GM12873 (cell line): Measurements from ENCODE around the gene MAGI1.

Experiments used
- CTCF ChIP-seq: IDR thresholded peaks from 2 replicates; pipeline ENCODE4 v1.5.1; 2012; ENCODE audit warnings: low read depth, mild to moderate bottlenecking, moderate library complexity, low read length, control low read depth; ENCODE audit not compliant: insufficient read depth; ENCODE audit errors: missing control alignments

Gene MAGI1

DNA sequence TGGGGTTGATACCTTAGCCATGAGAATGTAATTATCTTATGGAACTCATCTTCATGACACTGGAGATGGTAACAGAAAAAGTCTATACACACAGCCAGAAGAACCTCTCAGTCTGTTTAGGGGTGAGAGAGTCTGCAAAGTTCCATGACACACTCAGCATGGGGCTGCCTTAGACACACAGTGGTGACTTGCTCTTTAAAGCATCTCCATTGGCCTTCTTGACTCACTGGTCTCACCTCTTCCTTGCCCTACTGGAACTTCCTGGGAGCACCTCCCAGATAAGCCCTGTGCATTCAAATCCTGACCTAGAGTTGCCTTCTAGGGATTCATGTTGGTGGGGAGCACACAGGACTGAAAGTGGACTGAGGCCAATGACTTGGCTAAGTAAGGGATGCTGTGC, 9.3 kb downstream of the MAGI1 start:
- no peak for TF ChIP-seq CTCF

DNA sequence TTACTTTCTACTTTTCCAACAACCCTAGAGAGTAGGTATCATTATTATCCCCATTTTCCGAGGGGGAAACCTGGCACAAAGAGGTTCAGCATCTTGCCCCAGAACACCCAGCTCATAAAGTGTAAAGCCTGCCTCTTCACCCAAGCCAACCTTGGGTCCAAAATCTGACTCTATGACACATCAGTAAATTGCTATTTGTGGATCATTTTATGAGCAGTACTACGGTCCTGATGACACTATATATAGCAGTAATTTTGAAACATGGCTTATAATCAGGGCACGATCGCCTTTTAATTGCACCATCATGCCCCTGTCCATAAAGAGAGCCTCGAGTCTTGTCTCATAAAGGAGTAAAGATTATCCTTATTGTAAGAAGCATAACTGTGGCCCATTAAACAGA, 9.7 kb downstream of the MAGI1 start:
- no peak for TF ChIP-seq CTCF

DNA sequence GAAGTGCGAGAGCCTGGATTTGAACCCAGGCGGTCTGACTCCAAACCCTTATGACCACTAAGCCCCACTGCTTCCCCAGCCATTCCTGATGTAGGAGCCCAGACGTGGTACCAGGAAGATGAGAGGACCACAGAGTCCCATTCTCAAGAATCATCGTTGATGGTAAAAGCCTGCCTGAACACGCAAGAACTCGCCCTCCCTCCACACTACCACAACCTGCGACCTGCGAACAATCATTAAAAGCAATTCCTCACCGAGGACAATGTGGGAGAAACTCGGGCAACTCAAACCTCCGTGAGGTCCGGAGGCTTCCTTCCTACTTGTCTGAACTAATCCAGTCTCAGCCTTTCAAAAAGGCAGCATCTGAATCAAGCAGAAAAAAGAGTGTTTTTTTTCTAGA, 10.3 kb downstream of the MAGI1 start:
- TF ChIP-seq CTCF = no peak

GRCh38 chr3:66023738-66024385, 14.9 kb downstream of the MAGI1 start:
- no peak for TF ChIP-seq CTCF

DNA sequence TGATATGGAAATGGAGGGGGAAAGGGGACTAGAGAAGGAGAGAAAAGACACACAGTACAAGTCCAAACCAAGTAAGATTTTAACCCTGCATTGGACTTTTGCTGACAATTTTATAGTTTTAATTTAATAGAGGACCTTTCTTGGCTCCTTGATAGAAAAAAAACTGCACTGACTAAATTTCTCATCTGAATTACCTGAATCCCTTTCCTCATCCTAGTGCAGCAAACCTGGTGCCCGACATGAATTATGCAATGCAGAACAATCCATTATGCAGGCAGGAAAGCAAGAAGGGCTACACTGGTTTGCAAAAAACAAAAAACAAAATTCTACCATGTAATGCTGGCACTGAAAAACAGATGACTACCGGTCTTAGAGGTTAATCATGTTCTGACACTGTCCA, 15.5 kb downstream of the MAGI1 start:
- TF ChIP-seq CTCF = no peak

- no peak for TF ChIP-seq CTCF
Observed at GRCh38 chr3:66021731-66022131, 17.0 kb downstream of the MAGI1 start.

DNA sequence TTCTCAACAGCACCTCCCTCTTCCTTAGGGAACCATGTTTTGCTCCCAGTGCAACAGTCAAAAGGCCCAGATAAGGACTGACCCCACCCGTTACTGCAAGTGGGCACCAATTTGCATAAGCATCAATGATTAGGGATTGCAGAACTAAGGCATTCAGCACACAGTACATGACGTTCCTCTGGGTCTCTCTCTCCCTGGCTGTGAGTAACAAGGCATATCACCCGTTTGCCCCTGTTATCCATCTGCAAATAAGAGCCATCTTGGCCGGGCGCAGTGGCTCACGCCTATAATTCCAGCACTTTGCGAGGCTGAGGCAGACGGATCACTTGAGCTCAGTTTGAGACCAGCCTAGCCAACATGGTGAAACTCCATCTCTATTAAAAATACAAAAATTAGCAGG, 18.8 kb downstream of the MAGI1 start:
- no peak for TF ChIP-seq CTCF
